ENCODE results near the gene MKRN2. TPM values are rescaled to one million over a fixed set of nuclear protein-coding genes. Genes with fewer than 3 reads are reported as not detected.

The MKRN2 gene
- total RNA-seq = 10 to 100 TPM; 31.2 to 32.4 TPM

GRCh38 chr3:12556690-12557472 is at the start of gene MKRN2:
MKRN2 (plus strand) TSS chr3:12557087; CDS start chr3:12557151, 64 bp downstream.
- Mint-ChIP-seq H3K36me3 (ENCODE audit: insufficient read depth in 2 of 2) (peaks cover 3% of the 10 kb centered on the region in 2 donors), H3K4me3 (peak within 1 kb of the TSS; percentile 83 to 92), H3K4me1 (ENCODE audit: low read depth) (peaks cover 54% of the 10 kb centered on the region), H3K27me3 (ENCODE audit: low read depth) (peaks cover 25% of the 10 kb centered on the region), H3K27ac (peak within 1 kb of the TSS; percentile 95), H3K9me3 (no peaks in the 10 kb centered on the region)
- DNase-seq = peak; percentile 88
- peak; percentile 92 to 97 for ATAC-seq (replicated peaks in 1 of 2)

GRCh38 chr3:12507591-12508281 is 49.2 kb upstream of the MKRN2 start:
- H3K27ac Mint-ChIP-seq = no peak overlapping the region

GRCh38 chr3:12508291-12508700 is 48.6 kb upstream of the MKRN2 start:
- peaks cover 0 to 8% of the 10 kb centered on the region in 2 donors for H3K36me3 Mint-ChIP-seq (ENCODE audit: insufficient read depth in 2 of 2)
- H3K9me3 Mint-ChIP-seq = no peaks in the 10 kb centered on the region
- H3K4me3 Mint-ChIP-seq = no peak overlapping the region
- no peak for ATAC-seq (replicated peaks in 1 of 2)
- H3K27me3 Mint-ChIP-seq (ENCODE audit: low read depth) = no peaks in the 10 kb centered on the region
- no peak for DNase-seq
- no peaks in the 10 kb centered on the region for H3K4me1 Mint-ChIP-seq (ENCODE audit: low read depth)
- H3K27ac Mint-ChIP-seq = no peak overlapping the region

More at GRCh38 chr3:12507591-12508281, 49.2 kb upstream of the MKRN2 start:
- DNase-seq (no peak), ATAC-seq (replicated peaks in 1 of 2) (no peak)
- Mint-ChIP-seq H3K4me3 (no peak overlapping the region), H3K9me3 (no peaks in the 10 kb centered on the region), H3K4me1 (ENCODE audit: low read depth) (no peaks in the 10 kb centered on the region), H3K36me3 (ENCODE audit: insufficient read depth in 2 of 2) (peaks cover 0 to 8% of the 10 kb centered on the region in 2 donors), H3K27me3 (ENCODE audit: low read depth) (no peaks in the 10 kb centered on the region)

- Mint-ChIP-seq H3K4me3 (no peak overlapping the region), H3K27ac (no peak overlapping the region), H3K36me3 (ENCODE audit: insufficient read depth in 2 of 2) (peaks cover 0 to 4% of the 10 kb centered on the region in 2 donors), H3K4me1 (ENCODE audit: low read depth) (no peaks in the 10 kb centered on the region), H3K27me3 (ENCODE audit: low read depth) (no peaks in the 10 kb centered on the region), H3K9me3 (no peaks in the 10 kb centered on the region)
- no peak for DNase-seq
- no peak for ATAC-seq (replicated peaks in 1 of 2)
Measured at GRCh38 chr3:12509466-12509865, 47.4 kb upstream of the MKRN2 start.

- Mint-ChIP-seq H3K4me1 (ENCODE audit: low read depth) (no peaks in the 10 kb centered on the region), H3K36me3 (ENCODE audit: insufficient read depth in 2 of 2) (no peaks in the 10 kb centered on the region), H3K4me3 (no peak overlapping the region), H3K9me3 (no peaks in the 10 kb centered on the region), H3K27me3 (ENCODE audit: low read depth) (no peaks in the 10 kb centered on the region), H3K27ac (no peak overlapping the region)
- DNase-seq (no peak), ATAC-seq (replicated peaks in 1 of 2) (no peak)
Measured at GRCh38 chr3:12512534-12513118, 44.3 kb upstream of the MKRN2 start.

GRCh38 chr3:12513694-12514446 is 43.0 kb upstream of the MKRN2 start:
- H3K4me3 Mint-ChIP-seq = no peak overlapping the region
- DNase-seq (no peak), ATAC-seq (replicated peaks in 1 of 2) (no peak)
- no peaks in the 10 kb centered on the region for H3K36me3 Mint-ChIP-seq (ENCODE audit: insufficient read depth in 2 of 2)
- no peaks in the 10 kb centered on the region for H3K9me3 Mint-ChIP-seq
- H3K27me3 Mint-ChIP-seq (ENCODE audit: low read depth) = no peaks in the 10 kb centered on the region
- no peak overlapping the region for H3K27ac Mint-ChIP-seq
- H3K4me1 Mint-ChIP-seq (ENCODE audit: low read depth) = no peaks in the 10 kb centered on the region

GRCh38 chr3:12515631-12516030 is 41.3 kb upstream of the MKRN2 start:
- Mint-ChIP-seq H3K4me3 (no peak overlapping the region), H3K27me3 (ENCODE audit: low read depth) (no peaks in the 10 kb centered on the region), H3K27ac (no peak overlapping the region), H3K36me3 (ENCODE audit: insufficient read depth in 2 of 2) (no peaks in the 10 kb centered on the region), H3K4me1 (ENCODE audit: low read depth) (no peaks in the 10 kb centered on the region), H3K9me3 (no peaks in the 10 kb centered on the region)
- ATAC-seq (replicated peaks in 1 of 2) = no peak
- DNase-seq = no peak

- DNase-seq (no peak), ATAC-seq (replicated peaks in 1 of 2) (no peak)
- Mint-ChIP-seq H3K9me3 (no peaks in the 10 kb centered on the region), H3K36me3 (ENCODE audit: insufficient read depth in 2 of 2) (peaks cover 0 to 4% of the 10 kb centered on the region in 2 donors), H3K4me1 (ENCODE audit: low read depth) (no peaks in the 10 kb centered on the region), H3K27me3 (ENCODE audit: low read depth) (no peaks in the 10 kb centered on the region), H3K27ac (no peak overlapping the region), H3K4me3 (no peak overlapping the region)
Measured at GRCh38 chr3:12516873-12517272, 40.0 kb upstream of the MKRN2 start.

- DNase-seq (no peak), ATAC-seq (replicated peaks in 1 of 2) (no peak)
- Mint-ChIP-seq H3K27ac (no peak overlapping the region), H3K27me3 (ENCODE audit: low read depth) (no peaks in the 10 kb centered on the region), H3K36me3 (ENCODE audit: insufficient read depth in 2 of 2) (peaks cover 0 to 4% of the 10 kb centered on the region in 2 donors), H3K9me3 (no peaks in the 10 kb centered on the region), H3K4me3 (no peak overlapping the region), H3K4me1 (ENCODE audit: low read depth) (no peaks in the 10 kb centered on the region)
Measured at GRCh38 chr3:12518261-12519028, 38.4 kb upstream of the MKRN2 start.

GRCh38 chr3:12521010-12521409 is 35.9 kb upstream of the MKRN2 start:
- H3K27me3 Mint-ChIP-seq (ENCODE audit: low read depth) = no peaks in the 10 kb centered on the region
- no peak overlapping the region for H3K27ac Mint-ChIP-seq
- H3K9me3 Mint-ChIP-seq = no peaks in the 10 kb centered on the region
- DNase-seq (no peak), ATAC-seq (replicated peaks in 1 of 2) (no peak)
- no peak overlapping the region for H3K4me3 Mint-ChIP-seq
- H3K36me3 Mint-ChIP-seq (ENCODE audit: insufficient read depth in 2 of 2) = peaks cover 2 to 4% of the 10 kb centered on the region in 2 donors
- H3K4me1 Mint-ChIP-seq (ENCODE audit: low read depth) = no peaks in the 10 kb centered on the region

- DNase-seq (no peak), ATAC-seq (replicated peaks in 1 of 2) (no peak)
- no peak overlapping the region for H3K4me3 Mint-ChIP-seq
- no peaks in the 10 kb centered on the region for H3K27me3 Mint-ChIP-seq (ENCODE audit: low read depth)
- H3K9me3 Mint-ChIP-seq = no peaks in the 10 kb centered on the region
- no peak overlapping the region for H3K27ac Mint-ChIP-seq
- H3K36me3 Mint-ChIP-seq (ENCODE audit: insufficient read depth in 2 of 2) = peaks cover 3 to 7% of the 10 kb centered on the region in 2 donors
- no peaks in the 10 kb centered on the region for H3K4me1 Mint-ChIP-seq (ENCODE audit: low read depth)
Measured at GRCh38 chr3:12522721-12523120, 34.2 kb upstream of the MKRN2 start.

GRCh38 chr3:12527757-12528143 is 29.1 kb upstream of the MKRN2 start:
- DNase-seq = no peak
- no peaks in the 10 kb centered on the region for H3K9me3 Mint-ChIP-seq
- H3K36me3 Mint-ChIP-seq (ENCODE audit: insufficient read depth in 2 of 2) = peaks cover 5 to 17% of the 10 kb centered on the region in 2 donors
- no peak overlapping the region for H3K27ac Mint-ChIP-seq
- peaks cover 8% of the 10 kb centered on the region for H3K4me1 Mint-ChIP-seq (ENCODE audit: low read depth)
- no peaks in the 10 kb centered on the region for H3K27me3 Mint-ChIP-seq (ENCODE audit: low read depth)
- H3K4me3 Mint-ChIP-seq = no peak overlapping the region
- no peak for ATAC-seq (replicated peaks in 1 of 2)
